HepG2 (cell line): ENCODE data around the gene BICDL2. TPM values are rescaled to one million over a fixed set of nuclear protein-coding genes. Genes with fewer than 3 reads are reported as not detected.

Source experiments
- FOSL2 ChIP-seq: sonication (generic); formaldehyde crosslinking; IDR thresholded peaks from 2 replicates; pipeline ENCODE4 v1.4.0; 2020; ENCODE audit warnings: missing genetic modification reagents
- NPAS2 ChIP-seq: sonication (generic); formaldehyde crosslinking; IDR thresholded peaks from 2 replicates; pipeline ENCODE4 v1.8.0; 2022; ENCODE audit warnings: mild to moderate bottlenecking, missing genetic modification reagents, borderline replicate concordance
- PREB ChIP-seq: sonication (generic); formaldehyde crosslinking; IDR thresholded peaks from 2 replicates; pipeline ENCODE4 v1.4.0; 2020; ENCODE audit warnings: missing genetic modification reagents
- ZFP62 ChIP-seq: sonication (generic); formaldehyde crosslinking; IDR thresholded peaks from 2 replicates; pipeline ENCODE4 v1.4.0; 2020; ENCODE audit warnings: missing genetic modification reagents
- ZNF138 ChIP-seq: sonication (generic); formaldehyde crosslinking; IDR thresholded peaks from 2 replicates; pipeline ENCODE4 v1.5.0; 2020; ENCODE audit warnings: mild to moderate bottlenecking, low read depth, missing genetic modification reagents
- polyA plus RNA-seq, 8 experiments: library from polyadenylated mRNA; depleted of rRNA in 3 of 8; stranded (reverse) in 7 of 8; unstranded in 1 of 8; fragments of >200 nt; fragmentation: Illumina TruSeq in 4 of 8; extraction: Trizol in 4 of 8; gene quantifications; 2 replicates each; pipeline versions ENCODE4 v1.2.1 to v1.2.3, GENCODE V29; 2011 to 2016; ENCODE audit warnings: low read depth in 4 of 8, missing spikeins in 1 of 8, mixed read lengths in 1 of 8; ENCODE audit not compliant: insufficient read depth in 1 of 8
- total RNA-seq, 5 experiments: library from RNA; depleted of rRNA; stranded (reverse); fragments of >200 nt; fragmentation: Illumina TruSeq; extraction: Trizol; gene quantifications; 2 replicates each; pipeline ENCODE4 v1.2.3, GENCODE V29; 2016; ENCODE audit warnings: low read depth in 1 of 5
- TF ChIP-seq, protein P1 (sequence below): sonication (generic); formaldehyde crosslinking; IDR thresholded peaks from 2 replicates; pipeline ENCODE4 v1.9.0; 2021; ENCODE audit warnings: mild to moderate bottlenecking, missing genetic modification reagents
- TF ChIP-seq, protein P2 (sequence below): sonication (generic); formaldehyde crosslinking; conservative IDR thresholded peaks from 2 replicates; pipeline ENCODE4 v1.4.0; 2020; ENCODE audit warnings: mild to moderate bottlenecking, missing genetic modification reagents, moderate library complexity

BICDL2 gene
- total and polyA plus RNA-seq, 2 of the 13 experiments (the other 11 are each of a cell fraction or from before 2014, with no cell fraction given), result 0.12 TPM; not detected in 1

DNA sequence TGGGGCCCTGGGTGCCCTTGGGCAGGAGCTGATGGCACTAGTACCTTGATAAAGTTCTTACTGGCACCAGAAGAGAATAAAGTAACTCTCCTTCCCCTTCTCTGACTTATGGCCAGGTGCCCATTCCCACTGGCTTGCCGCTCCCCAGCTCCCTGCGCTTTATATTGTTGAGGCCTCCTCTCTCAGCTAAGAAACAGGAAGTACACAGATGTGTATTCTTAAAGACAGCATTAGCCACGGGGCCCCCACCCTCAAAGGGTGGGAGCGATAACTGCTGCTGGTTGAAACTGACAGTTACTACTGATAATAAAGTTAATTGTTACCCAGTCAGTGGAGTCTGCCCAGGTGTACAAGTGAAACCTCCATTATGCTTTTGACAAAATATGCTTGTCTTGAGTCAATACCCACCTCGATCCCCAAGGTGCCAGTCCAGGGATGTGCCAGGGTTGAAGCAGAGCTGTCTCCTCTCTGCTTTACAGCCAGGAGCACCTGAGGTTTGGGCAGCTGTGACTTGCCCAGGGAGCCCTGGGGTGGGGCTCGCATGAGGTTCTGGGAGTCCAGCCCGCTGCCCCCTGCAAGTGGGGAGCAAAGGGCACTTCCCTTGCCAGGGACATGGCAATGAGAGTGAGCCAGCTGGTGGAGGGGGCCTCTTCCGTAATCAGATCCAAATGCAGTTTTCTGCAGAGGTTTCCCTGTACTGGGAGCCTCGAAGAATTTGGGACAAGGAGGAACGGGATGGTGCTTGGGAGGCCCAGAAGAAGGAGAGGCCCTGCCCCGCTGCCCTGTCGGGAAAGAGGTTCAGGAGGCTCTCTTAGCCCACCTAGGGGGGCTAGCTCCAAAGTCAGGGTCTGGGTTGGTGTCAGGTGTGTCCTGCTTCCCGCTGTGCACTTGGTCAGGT is 29.4 kb downstream of the BICDL2 start (continued):
- TF ChIP-seq FOSL2 (CRISPR knock-in tag) (0 out of 2 replicates have a peak, but pooled peaks have one; percentile 44), PREB (CRISPR knock-in tag) (no peak), ZNF138 (no peak), ZFP62 (no peak), NPAS2 (CRISPR knock-in tag) (no peak)
- TF ChIP-seq, protein P1, sequence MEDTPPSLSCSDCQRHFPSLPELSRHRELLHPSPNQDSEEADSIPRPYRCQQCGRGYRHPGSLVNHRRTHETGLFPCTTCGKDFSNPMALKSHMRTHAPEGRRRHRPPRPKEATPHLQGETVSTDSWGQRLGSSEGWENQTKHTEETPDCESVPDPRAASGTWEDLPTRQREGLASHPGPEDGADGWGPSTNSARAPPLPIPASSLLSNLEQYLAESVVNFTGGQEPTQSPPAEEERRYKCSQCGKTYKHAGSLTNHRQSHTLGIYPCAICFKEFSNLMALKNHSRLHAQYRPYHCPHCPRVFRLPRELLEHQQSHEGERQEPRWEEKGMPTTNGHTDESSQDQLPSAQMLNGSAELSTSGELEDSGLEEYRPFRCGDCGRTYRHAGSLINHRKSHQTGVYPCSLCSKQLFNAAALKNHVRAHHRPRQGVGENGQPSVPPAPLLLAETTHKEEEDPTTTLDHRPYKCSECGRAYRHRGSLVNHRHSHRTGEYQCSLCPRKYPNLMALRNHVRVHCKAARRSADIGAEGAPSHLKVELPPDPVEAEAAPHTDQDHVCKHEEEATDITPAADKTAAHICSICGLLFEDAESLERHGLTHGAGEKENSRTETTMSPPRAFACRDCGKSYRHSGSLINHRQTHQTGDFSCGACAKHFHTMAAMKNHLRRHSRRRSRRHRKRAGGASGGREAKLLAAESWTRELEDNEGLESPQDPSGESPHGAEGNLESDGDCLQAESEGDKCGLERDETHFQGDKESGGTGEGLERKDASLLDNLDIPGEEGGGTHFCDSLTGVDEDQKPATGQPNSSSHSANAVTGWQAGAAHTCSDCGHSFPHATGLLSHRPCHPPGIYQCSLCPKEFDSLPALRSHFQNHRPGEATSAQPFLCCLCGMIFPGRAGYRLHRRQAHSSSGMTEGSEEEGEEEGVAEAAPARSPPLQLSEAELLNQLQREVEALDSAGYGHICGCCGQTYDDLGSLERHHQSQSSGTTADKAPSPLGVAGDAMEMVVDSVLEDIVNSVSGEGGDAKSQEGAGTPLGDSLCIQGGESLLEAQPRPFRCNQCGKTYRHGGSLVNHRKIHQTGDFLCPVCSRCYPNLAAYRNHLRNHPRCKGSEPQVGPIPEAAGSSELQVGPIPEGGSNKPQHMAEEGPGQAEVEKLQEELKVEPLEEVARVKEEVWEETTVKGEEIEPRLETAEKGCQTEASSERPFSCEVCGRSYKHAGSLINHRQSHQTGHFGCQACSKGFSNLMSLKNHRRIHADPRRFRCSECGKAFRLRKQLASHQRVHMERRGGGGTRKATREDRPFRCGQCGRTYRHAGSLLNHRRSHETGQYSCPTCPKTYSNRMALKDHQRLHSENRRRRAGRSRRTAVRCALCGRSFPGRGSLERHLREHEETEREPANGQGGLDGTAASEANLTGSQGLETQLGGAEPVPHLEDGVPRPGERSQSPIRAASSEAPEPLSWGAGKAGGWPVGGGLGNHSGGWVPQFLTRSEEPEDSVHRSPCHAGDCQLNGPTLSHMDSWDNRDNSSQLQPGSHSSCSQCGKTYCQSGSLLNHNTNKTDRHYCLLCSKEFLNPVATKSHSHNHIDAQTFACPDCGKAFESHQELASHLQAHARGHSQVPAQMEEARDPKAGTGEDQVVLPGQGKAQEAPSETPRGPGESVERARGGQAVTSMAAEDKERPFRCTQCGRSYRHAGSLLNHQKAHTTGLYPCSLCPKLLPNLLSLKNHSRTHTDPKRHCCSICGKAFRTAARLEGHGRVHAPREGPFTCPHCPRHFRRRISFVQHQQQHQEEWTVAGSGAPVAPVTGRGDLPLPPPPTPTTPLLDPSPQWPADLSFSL (CRISPR knock-in tag), result no peak
- TF ChIP-seq, protein P2, sequence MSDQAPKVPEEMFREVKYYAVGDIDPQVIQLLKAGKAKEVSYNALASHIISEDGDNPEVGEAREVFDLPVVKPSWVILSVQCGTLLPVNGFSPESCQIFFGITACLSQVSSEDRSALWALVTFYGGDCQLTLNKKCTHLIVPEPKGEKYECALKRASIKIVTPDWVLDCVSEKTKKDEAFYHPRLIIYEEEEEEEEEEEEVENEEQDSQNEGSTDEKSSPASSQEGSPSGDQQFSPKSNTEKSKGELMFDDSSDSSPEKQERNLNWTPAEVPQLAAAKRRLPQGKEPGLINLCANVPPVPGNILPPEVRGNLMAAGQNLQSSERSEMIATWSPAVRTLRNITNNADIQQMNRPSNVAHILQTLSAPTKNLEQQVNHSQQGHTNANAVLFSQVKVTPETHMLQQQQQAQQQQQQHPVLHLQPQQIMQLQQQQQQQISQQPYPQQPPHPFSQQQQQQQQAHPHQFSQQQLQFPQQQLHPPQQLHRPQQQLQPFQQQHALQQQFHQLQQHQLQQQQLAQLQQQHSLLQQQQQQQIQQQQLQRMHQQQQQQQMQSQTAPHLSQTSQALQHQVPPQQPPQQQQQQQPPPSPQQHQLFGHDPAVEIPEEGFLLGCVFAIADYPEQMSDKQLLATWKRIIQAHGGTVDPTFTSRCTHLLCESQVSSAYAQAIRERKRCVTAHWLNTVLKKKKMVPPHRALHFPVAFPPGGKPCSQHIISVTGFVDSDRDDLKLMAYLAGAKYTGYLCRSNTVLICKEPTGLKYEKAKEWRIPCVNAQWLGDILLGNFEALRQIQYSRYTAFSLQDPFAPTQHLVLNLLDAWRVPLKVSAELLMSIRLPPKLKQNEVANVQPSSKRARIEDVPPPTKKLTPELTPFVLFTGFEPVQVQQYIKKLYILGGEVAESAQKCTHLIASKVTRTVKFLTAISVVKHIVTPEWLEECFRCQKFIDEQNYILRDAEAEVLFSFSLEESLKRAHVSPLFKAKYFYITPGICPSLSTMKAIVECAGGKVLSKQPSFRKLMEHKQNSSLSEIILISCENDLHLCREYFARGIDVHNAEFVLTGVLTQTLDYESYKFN, result peak; percentile 72
